Parathyroid adenoma (tissue), 2 donors: Measurements from ENCODE around the gene FOXA2.

Experiments
- H2AFZ ChIP-seq: fragments of 300-600 bp; sonication (generic); one replicate; pipeline ENCODE4 v1.7.0; 2017; ENCODE audit warnings: antibody characterized with exemption, mild to moderate bottlenecking
- H3K27ac ChIP-seq: fragments of 300-600 bp; sonication (generic); one replicate; pipeline ENCODE4 v1.7.0; 2017
- H3K27me3 ChIP-seq: fragments of 300-600 bp; sonication (generic); one replicate; pipeline ENCODE4 v1.7.0; 2017; ENCODE audit warnings: low read length; ENCODE audit not compliant: control insufficient read depth, insufficient read depth
- H3K36me3 ChIP-seq: fragments of 300-600 bp; sonication (generic); one replicate; pipeline ENCODE4 v1.7.0; 2017; ENCODE audit warnings: low read length; ENCODE audit not compliant: control insufficient read depth, insufficient read depth
- H3K4me1 ChIP-seq: fragments of 300-600 bp; sonication (generic); one replicate; pipeline ENCODE4 v1.7.0; 2017; ENCODE audit warnings: control low read depth
- H3K4me2 ChIP-seq: fragments of 300-600 bp; sonication (generic); one replicate; pipeline ENCODE4 v1.7.0; 2017; ENCODE audit warnings: low read length
- H3K4me3 ChIP-seq: fragments of 300-600 bp; sonication (generic); one replicate; pipeline ENCODE4 v1.7.0; 2017; ENCODE audit warnings: low read depth, low read length
- H3K79me2 ChIP-seq: fragments of 300-600 bp; sonication (generic); one replicate; pipeline ENCODE4 v1.7.0; 2017; ENCODE audit warnings: control low read depth
- H3K9ac ChIP-seq: fragments of 300-600 bp; sonication (generic); one replicate; pipeline ENCODE4 v1.7.0; 2017; ENCODE audit warnings: mild to moderate bottlenecking
- H3K9me3 ChIP-seq: fragments of 300-600 bp; sonication (generic); one replicate; pipeline ENCODE4 v1.7.0; 2017; ENCODE audit warnings: low read length; ENCODE audit not compliant: control insufficient read depth
- CTCF ChIP-seq: fragments of 300-600 bp; sonication (generic); IDR thresholded peaks from one replicate; pipeline ENCODE4 v1.7.0; 2017; ENCODE audit warnings: antibody characterized with exemption, mild to moderate bottlenecking
- donor health status: primary hyperparathyroidism.

The FOXA2 gene

DNA sequence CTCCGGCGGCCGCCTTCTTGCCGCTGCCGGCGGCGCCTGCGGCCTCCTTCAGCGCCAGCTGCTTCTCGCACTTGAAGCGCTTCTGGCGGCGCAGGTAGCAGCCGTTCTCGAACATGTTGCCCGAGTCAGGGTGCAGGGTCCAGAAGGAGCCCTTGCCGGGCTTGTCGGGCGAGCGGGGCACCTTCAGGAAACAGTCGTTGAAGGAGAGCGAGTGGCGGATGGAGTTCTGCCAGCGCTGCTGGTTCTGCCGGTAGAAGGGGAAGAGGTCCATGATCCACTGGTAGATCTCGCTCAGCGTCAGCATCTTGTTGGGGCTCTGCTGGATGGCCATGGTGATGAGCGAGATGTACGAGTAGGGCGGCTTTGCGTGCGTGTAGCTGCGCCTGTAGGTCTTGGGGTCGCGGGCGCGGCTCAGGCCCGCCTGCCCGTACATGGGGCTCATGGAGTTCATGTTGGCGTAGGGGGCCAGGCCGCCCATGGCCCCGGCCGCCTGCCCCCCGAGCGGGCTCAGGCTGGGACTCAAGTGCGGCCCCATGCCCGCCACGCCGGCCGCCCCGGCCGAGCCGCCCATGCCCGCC is 1.9 kb downstream of the FOXA2 start:
- H3K79me2 ChIP-seq: no peaks in the 10 kb centered on the region
- H3K4me2 ChIP-seq: peak overlapping the region; percentile 58
- peaks cover 32% of the 10 kb centered on the region for H3K27me3 ChIP-seq
- H3K9me3 ChIP-seq: no peaks in the 10 kb centered on the region
- TF ChIP-seq CTCF: no peak
- no peaks in the 10 kb centered on the region for H3K36me3 ChIP-seq
- H3K9ac ChIP-seq: no peak overlapping the region
- no peaks in the 10 kb centered on the region for H3K4me1 ChIP-seq
- H3K4me3 ChIP-seq: no peak overlapping the region
- H2AFZ ChIP-seq: no peak overlapping the region
- no peak overlapping the region for H3K27ac ChIP-seq

GRCh38 chr20:22581437-22582385 is 2.7 kb downstream of the FOXA2 start:
- TF ChIP-seq CTCF: no peak
- H3K27me3 ChIP-seq: peaks cover 40% of the 10 kb centered on the region

DNA sequence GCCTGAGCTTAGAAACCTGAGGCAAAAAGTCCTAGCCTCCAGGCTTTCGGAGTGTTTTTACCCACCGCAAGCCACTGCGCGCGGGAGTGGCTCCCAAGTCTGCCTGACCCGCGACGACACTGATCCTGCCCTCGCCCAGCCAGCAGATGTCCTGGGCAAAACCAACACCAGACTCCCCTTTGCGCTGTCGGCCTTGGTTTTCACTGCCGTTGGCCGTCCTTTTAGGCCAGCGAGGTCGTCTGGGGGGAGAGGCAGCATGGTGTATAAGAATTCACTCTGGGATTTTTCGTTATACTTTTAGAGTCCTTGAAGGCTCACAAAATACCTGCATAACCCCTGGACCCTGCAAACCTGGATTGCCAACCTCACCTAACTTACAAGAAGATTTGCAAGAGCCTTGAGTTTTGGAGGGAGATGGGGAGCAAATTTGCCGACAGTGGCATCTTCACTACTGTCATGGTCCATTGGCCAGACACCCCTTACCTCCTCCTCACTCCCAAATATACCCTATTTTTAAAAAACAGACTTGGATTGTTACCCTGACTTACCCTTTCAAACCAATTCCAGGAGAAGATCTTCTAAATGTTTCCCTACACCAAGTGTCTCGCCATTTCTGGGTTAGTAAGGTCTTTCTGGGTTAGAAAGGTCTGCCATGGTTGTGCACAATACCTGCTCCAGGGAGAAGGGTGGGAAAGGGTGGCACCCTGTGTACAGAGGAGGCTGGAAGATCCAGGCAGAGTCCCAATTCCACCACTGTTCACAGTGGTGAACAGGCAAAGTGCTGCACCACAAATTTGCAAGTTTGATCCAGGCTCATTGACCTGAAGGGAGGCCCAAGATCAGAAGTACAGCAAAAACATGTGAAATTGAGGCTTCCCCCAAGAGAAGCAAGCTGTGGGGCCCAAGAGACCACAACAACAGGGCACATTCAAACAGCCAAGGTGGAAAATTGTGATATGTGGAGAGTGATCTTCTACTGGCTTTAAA is 4.4 kb downstream of the FOXA2 start:
- Histone ChIP-seq H3K36me3 (no peaks in the 10 kb centered on the region), H3K4me1 (no peaks in the 10 kb centered on the region), H3K9me3 (no peaks in the 10 kb centered on the region), H3K4me3 (no peak overlapping the region), H3K27me3 (peaks cover 34% of the 10 kb centered on the region), H3K27ac (no peak overlapping the region), H3K9ac (no peak overlapping the region), H3K79me2 (no peaks in the 10 kb centered on the region), H3K4me2 (no peak overlapping the region), H2AFZ (no peak overlapping the region)
- TF ChIP-seq CTCF: no peak

More at GRCh38 chr20:22581437-22582385, 2.7 kb downstream of the FOXA2 start:
- H3K4me2 ChIP-seq: peak overlapping the region; percentile 49
- no peaks in the 10 kb centered on the region for H3K36me3 ChIP-seq
- no peaks in the 10 kb centered on the region for H3K4me1 ChIP-seq
- H3K27ac ChIP-seq: no peak overlapping the region
- no peaks in the 10 kb centered on the region for H3K9me3 ChIP-seq
- no peak overlapping the region for H3K9ac ChIP-seq
- H3K79me2 ChIP-seq: no peaks in the 10 kb centered on the region
- no peak overlapping the region for H3K4me3 ChIP-seq
- H2AFZ ChIP-seq: no peak overlapping the region

DNA sequence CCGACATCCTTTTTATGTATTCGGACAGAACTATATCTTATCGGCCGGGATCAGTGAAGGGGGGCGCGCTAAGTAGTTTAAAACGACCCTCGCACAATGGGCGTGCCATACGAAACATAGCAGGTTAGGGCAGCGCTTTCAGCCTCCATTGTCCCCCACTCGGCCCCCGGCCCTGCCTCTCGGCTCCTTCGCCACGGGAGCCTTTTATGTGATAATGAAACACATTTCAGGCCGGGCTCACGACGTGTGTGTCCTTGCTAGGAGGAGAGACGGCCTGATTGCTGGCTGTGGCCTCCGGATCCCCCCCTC is 5.3 kb downstream of the FOXA2 start:
- no peak overlapping the region for H3K9ac ChIP-seq
- no peak overlapping the region for H3K4me2 ChIP-seq
- H3K79me2 ChIP-seq: no peaks in the 10 kb centered on the region
- no peaks in the 10 kb centered on the region for H3K9me3 ChIP-seq
- H3K4me3 ChIP-seq: no peak overlapping the region
- no peaks in the 10 kb centered on the region for H3K4me1 ChIP-seq
- no peaks in the 10 kb centered on the region for H3K36me3 ChIP-seq
- H3K27me3 ChIP-seq: peaks cover 30% of the 10 kb centered on the region
- no peak overlapping the region for H2AFZ ChIP-seq
- TF ChIP-seq CTCF: no peak
- H3K27ac ChIP-seq: no peak overlapping the region
